HG03135 (cell line): Measurements from ENCODE around the gene HS6ST2.
A peak's percentile ranks its signal among the peaks of the same experiment; 100 is the strongest.

Experiments used
- ATAC-seq: cut with Tn5 transposase; IDR thresholded peaks from one replicate; pipeline ENCODE4 v1.9.1; 2021; ENCODE audit warnings: mild to moderate bottlenecking, moderate library complexity; ENCODE audit not compliant: unreplicated experiment

Gene HS6ST2

GRCh38 chrX:132689612-132690563, 268.5 kb downstream of the HS6ST2 start:
- no peak for ATAC-seq

GRCh38 chrX:132685276-132685675, 273.2 kb downstream of the HS6ST2 start:
- ATAC-seq, result no peak

- no peak for ATAC-seq
These were observed 281.2 kb downstream of the HS6ST2 start for GRCh38 chrX:132677233-132677716.

- no peak for ATAC-seq
These were observed 281.8 kb downstream of the HS6ST2 start for GRCh38 chrX:132676561-132677186.

GRCh38 chrX:132676102-132676501, 282.3 kb downstream of the HS6ST2 start:
- no peak for ATAC-seq

GRCh38 chrX:132673331-132673730, 285.1 kb downstream of the HS6ST2 start:
- ATAC-seq, result no peak

GRCh38 chrX:132671229-132671641, 287.2 kb downstream of the HS6ST2 start:
- no peak for ATAC-seq

GRCh38 chrX:132669142-132669541, 289.3 kb downstream of the HS6ST2 start:
- ATAC-seq, result no peak

- no peak for ATAC-seq
These were observed 290.3 kb downstream of the HS6ST2 start for GRCh38 chrX:132668178-132668577.

GRCh38 chrX:132665676-132666075, 292.8 kb downstream of the HS6ST2 start:
- ATAC-seq, result no peak

GRCh38 chrX:132664273-132664672, 294.2 kb downstream of the HS6ST2 start:
- ATAC-seq, result no peak

GRCh38 chrX:132662844-132663243, 295.6 kb downstream of the HS6ST2 start:
- no peak for ATAC-seq

GRCh38 chrX:132657876-132658275, 300.6 kb downstream of the HS6ST2 start:
- no peak for ATAC-seq

- no peak for ATAC-seq
These were observed 305.6 kb downstream of the HS6ST2 start for GRCh38 chrX:132652871-132653270.

GRCh38 chrX:132651421-132652086, 306.9 kb downstream of the HS6ST2 start:
- ATAC-seq, result no peak

GRCh38 chrX:132648895-132649294, 309.5 kb downstream of the HS6ST2 start:
- ATAC-seq, result no peak

- ATAC-seq, result no peak
These were observed 319.0 kb downstream of the HS6ST2 start for GRCh38 chrX:132639446-132639845.

- ATAC-seq, result no peak
These were observed 320.1 kb downstream of the HS6ST2 start for GRCh38 chrX:132638313-132638712.

GRCh38 chrX:132636080-132636479, 322.3 kb downstream of the HS6ST2 start:
- ATAC-seq, result no peak

GRCh38 chrX:132634521-132634920, 323.9 kb downstream of the HS6ST2 start:
- ATAC-seq, result no peak

- peak; percentile 66 for ATAC-seq
These were observed 326.7 kb downstream of the HS6ST2 start for GRCh38 chrX:132631579-132632232.
